GM12878 (cell line): Measurements from ENCODE around the gene NUP155.

Experiments used
- ATF2 ChIP-seq: IDR thresholded peaks from 2 replicates; pipeline ENCODE4 v1.6.1; 2012; ENCODE audit warnings: low read length, inconsistent platforms
- CBX3 ChIP-seq: fragments of 200-600 bp; sonication (generic); IDR thresholded peaks from 2 replicates; pipeline ENCODE4 v1.6.1; 2016; ENCODE audit warnings: low read depth, borderline replicate concordance
- CEBPB ChIP-seq, 2 experiments: fragments of 150-350 bp in 1 of 2; IDR thresholded peaks; 2 replicates each; pipeline ENCODE4 v1.6.1; 2012 to 2014; ENCODE audit warnings: low read depth in 2 of 2, low read length in 2 of 2, borderline replicate concordance in 1 of 2, inconsistent platforms in 1 of 2
- CREM ChIP-seq: IDR thresholded peaks from 2 replicates; pipeline ENCODE4 v1.6.1; 2014; ENCODE audit warnings: antibody characterized with exemption, low read depth
- EP300 ChIP-seq, 2 experiments: fragments of 150-350 bp in 1 of 2; IDR thresholded peaks; 2 replicates each; pipeline ENCODE4 v1.6.1; 2011 to 2012; ENCODE audit warnings: low read depth in 2 of 2, low read length in 2 of 2, borderline replicate concordance in 1 of 2, improper control_type of control experiment in 1 of 2, inconsistent platforms in 1 of 2; ENCODE audit not compliant: control insufficient read depth in 1 of 2
- FOS ChIP-seq: IDR thresholded peaks from 3 replicates; pipeline ENCODE4 v1.6.1; 2011; ENCODE audit warnings: borderline replicate concordance; ENCODE audit not compliant: insufficient read length; ENCODE audit errors: extremely low read depth
- GABPA ChIP-seq: IDR thresholded peaks from 2 replicates; pipeline ENCODE4 v1.6.1; 2014; ENCODE audit warnings: antibody characterized with exemption, low read depth, mild to moderate bottlenecking, inconsistent platforms
- POLR2A ChIP-seq: IDR thresholded peaks from 2 replicates; pipeline ENCODE4 v1.6.1; 2011; ENCODE audit warnings: low read depth, mild to moderate bottlenecking, low read length
- ZBED1 ChIP-seq: IDR thresholded peaks from 2 replicates; pipeline ENCODE4 v1.6.1; 2016; ENCODE audit warnings: borderline replicate concordance
- TF ChIP-seq, protein P1 (sequence below): IDR thresholded peaks from 2 replicates; pipeline ENCODE4 v1.6.1; 2012; ENCODE audit warnings: low read depth, low read length, improper control_type of control experiment
- TF ChIP-seq, protein P2 (sequence below), 3 experiments: IDR thresholded peaks in 2 of 3; conservative IDR thresholded peaks in 1 of 3; 2 replicates each; pipeline ENCODE4 v1.5.1; 2011; ENCODE audit warnings: low read depth in 3 of 3, low read length in 3 of 3, mild to moderate bottlenecking in 3 of 3, control low read depth in 2 of 3, moderate library complexity in 2 of 3, inconsistent platforms in 1 of 3, mixed read lengths in 1 of 3; ENCODE audit not compliant: control insufficient read depth in 2 of 3, insufficient read depth in 1 of 3; ENCODE audit errors: extremely low read depth in 1 of 3
- TF ChIP-seq, protein P3 (sequence below): IDR thresholded peaks from 2 replicates; pipeline ENCODE4 v1.6.1; 2012; ENCODE audit warnings: mild to moderate bottlenecking, low read depth, low read length
- TF ChIP-seq, protein P4 (sequence below): fragments of 450-650 bp; IDR thresholded peaks from 2 replicates; pipeline ENCODE4 v1.6.1; 2014; ENCODE audit warnings: mild to moderate bottlenecking

- TF ChIP-seq, protein P1, sequence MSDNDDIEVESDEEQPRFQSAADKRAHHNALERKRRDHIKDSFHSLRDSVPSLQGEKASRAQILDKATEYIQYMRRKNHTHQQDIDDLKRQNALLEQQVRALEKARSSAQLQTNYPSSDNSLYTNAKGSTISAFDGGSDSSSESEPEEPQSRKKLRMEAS, result no peak
- TF ChIP-seq, protein P2, sequence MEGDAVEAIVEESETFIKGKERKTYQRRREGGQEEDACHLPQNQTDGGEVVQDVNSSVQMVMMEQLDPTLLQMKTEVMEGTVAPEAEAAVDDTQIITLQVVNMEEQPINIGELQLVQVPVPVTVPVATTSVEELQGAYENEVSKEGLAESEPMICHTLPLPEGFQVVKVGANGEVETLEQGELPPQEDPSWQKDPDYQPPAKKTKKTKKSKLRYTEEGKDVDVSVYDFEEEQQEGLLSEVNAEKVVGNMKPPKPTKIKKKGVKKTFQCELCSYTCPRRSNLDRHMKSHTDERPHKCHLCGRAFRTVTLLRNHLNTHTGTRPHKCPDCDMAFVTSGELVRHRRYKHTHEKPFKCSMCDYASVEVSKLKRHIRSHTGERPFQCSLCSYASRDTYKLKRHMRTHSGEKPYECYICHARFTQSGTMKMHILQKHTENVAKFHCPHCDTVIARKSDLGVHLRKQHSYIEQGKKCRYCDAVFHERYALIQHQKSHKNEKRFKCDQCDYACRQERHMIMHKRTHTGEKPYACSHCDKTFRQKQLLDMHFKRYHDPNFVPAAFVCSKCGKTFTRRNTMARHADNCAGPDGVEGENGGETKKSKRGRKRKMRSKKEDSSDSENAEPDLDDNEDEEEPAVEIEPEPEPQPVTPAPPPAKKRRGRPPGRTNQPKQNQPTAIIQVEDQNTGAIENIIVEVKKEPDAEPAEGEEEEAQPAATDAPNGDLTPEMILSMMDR (IDR thresholded peaks at IDR 0.05 in 2 of 3, conservative IDR thresholded peaks at IDR 0.05 in 1 of 3; ENCODE audit: control insufficient read depth in 2 of 3, extremely low read depth in 1 of 3, insufficient read depth in 1 of 3, low read depth in 3 of 3, low read length in 3 of 3), result no peak
- TF ChIP-seq, protein P3, sequence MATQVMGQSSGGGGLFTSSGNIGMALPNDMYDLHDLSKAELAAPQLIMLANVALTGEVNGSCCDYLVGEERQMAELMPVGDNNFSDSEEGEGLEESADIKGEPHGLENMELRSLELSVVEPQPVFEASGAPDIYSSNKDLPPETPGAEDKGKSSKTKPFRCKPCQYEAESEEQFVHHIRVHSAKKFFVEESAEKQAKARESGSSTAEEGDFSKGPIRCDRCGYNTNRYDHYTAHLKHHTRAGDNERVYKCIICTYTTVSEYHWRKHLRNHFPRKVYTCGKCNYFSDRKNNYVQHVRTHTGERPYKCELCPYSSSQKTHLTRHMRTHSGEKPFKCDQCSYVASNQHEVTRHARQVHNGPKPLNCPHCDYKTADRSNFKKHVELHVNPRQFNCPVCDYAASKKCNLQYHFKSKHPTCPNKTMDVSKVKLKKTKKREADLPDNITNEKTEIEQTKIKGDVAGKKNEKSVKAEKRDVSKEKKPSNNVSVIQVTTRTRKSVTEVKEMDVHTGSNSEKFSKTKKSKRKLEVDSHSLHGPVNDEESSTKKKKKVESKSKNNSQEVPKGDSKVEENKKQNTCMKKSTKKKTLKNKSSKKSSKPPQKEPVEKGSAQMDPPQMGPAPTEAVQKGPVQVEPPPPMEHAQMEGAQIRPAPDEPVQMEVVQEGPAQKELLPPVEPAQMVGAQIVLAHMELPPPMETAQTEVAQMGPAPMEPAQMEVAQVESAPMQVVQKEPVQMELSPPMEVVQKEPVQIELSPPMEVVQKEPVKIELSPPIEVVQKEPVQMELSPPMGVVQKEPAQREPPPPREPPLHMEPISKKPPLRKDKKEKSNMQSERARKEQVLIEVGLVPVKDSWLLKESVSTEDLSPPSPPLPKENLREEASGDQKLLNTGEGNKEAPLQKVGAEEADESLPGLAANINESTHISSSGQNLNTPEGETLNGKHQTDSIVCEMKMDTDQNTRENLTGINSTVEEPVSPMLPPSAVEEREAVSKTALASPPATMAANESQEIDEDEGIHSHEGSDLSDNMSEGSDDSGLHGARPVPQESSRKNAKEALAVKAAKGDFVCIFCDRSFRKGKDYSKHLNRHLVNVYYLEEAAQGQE, result no peak
- TF ChIP-seq FOS (no peak), EP300 (IDR thresholded peaks at IDR 0.05; ENCODE audit: borderline replicate concordance in 1 of 2, control insufficient read depth in 1 of 2, low read depth in 2 of 2, low read length in 2 of 2) (no peak), CREM (no peak), ZBED1 (no peak), POLR2A (no peak), CEBPB (IDR thresholded peaks at IDR 0.05; ENCODE audit: borderline replicate concordance in 1 of 2, low read depth in 2 of 2, low read length in 2 of 2) (no peak), GABPA (no peak), CBX3 (no peak), ATF2 (no peak)
- TF ChIP-seq, protein P4, sequence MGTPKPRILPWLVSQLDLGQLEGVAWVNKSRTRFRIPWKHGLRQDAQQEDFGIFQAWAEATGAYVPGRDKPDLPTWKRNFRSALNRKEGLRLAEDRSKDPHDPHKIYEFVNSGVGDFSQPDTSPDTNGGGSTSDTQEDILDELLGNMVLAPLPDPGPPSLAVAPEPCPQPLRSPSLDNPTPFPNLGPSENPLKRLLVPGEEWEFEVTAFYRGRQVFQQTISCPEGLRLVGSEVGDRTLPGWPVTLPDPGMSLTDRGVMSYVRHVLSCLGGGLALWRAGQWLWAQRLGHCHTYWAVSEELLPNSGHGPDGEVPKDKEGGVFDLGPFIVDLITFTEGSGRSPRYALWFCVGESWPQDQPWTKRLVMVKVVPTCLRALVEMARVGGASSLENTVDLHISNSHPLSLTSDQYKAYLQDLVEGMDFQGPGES, result no peak
These were observed 119.2 kb downstream of the NUP155 start for GRCh38 chr5:37251665-37252064.
